GM13977 (cell line): ENCODE results near the gene DAAM1.

Source experiments
- DNase-seq: peaks from one replicate; pipeline ENCODE4 v3.0.0; 2012; ENCODE audit warnings: low spot score
- CTCF ChIP-seq: IDR thresholded peaks from 2 replicates; pipeline ENCODE4 v1.5.1; 2012; ENCODE audit warnings: mild to moderate bottlenecking, control low read depth; ENCODE audit not compliant: insufficient read depth; ENCODE audit errors: extremely low read depth, missing control alignments
- in situ Hi-C: fragments of 300-500 bp; cut with MboI; formaldehyde crosslinking; loops from one replicate; pipeline ENCODE4 v1.12.0; 2022; ENCODE audit warnings: low sequenced_read_pairs, low pct_unique_long_range_greater_than_20kb, mixed read lengths, inconsistent platforms; ENCODE audit not compliant: unreplicated experiment

DAAM1 gene

GRCh38 chr14:59320763-59321625 lies 132.5 kb downstream of the DAAM1 start:
- no peak for DNase-seq
- no peak for TF ChIP-seq CTCF
- in situ Hi-C loops, result no loop called here

- TF ChIP-seq CTCF, result no peak
- DNase-seq, result no peak
- in situ Hi-C loops, result no loop called here
These were observed 133.1 kb downstream of the DAAM1 start for GRCh38 chr14:59321626-59321949.

GRCh38 chr14:59325906-59326305 lies 137.4 kb downstream of the DAAM1 start:
- no peak for DNase-seq
- TF ChIP-seq CTCF, result no peak
- in situ Hi-C loops, result no loop called here

- in situ Hi-C loops, result no loop called here
- DNase-seq, result no peak
- no peak for TF ChIP-seq CTCF
These were observed 140.0 kb downstream of the DAAM1 start for GRCh38 chr14:59328454-59328853.

- peak; percentile 27 for TF ChIP-seq CTCF
- DNase-seq, result peak; percentile 19
- in situ Hi-C loops, result no loop called here
These were observed 142.0 kb downstream of the DAAM1 start for GRCh38 chr14:59330455-59330854.

- DNase-seq, result no peak
- in situ Hi-C loops, result no loop called here
- TF ChIP-seq CTCF, result no peak
These were observed 142.8 kb downstream of the DAAM1 start for GRCh38 chr14:59331217-59331616.
